ENCODE data around the gene FGF14. TPM values are rescaled to one million over a fixed set of nuclear protein-coding genes. Genes with fewer than 3 reads are reported as not detected.
"Not testable (repeated sequence)": the region's sequence is repeated elsewhere in the genome, so short reads cannot be mapped to it uniquely, and the experiment has no call there.

FGF14 gene
- total RNA-seq, 2 experiments from 2014 or later = not detected

DNA sequence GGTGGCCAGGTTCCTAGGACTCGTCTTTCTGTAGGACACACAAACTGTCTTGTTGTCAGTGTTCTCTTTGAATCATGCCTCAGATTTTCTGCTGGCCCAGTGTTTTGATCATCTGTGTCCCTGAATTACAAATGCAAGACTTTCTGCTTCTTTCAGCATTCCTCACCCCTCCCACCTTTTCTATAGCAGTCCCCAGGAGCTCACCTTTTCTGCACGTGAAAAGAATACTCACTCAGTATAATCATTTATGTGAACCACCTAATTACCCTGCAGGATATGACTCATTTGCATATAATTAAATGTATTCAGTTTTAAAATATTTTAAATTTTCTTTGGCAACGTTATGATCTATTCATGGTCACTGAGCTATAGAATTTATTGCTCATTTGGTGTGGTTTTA, 560.1 kb downstream of the FGF14 start:
- no peaks in the 10 kb centered on the region for H3K79me2 ChIP-seq (ENCODE audit: insufficient read depth, low read depth, low read length)
- H3K36me3 ChIP-seq (ENCODE audit: insufficient read depth, low read length) = no peaks in the 10 kb centered on the region
- no peaks in the 10 kb centered on the region for H3K4me1 ChIP-seq (ENCODE audit: insufficient read depth, low read length, poor library complexity, severe bottlenecking)
- no peaks in the 10 kb centered on the region for H3K9me2 ChIP-seq (ENCODE audit: insufficient read depth, low read length)
- H3K4me2 ChIP-seq (ENCODE audit: low read length) = no peak overlapping the region
- intact Hi-C loops (cut with micrococcal nuclease; ENCODE audit: unreplicated experiment) = no loop called here
- no peak overlapping the region for H3K4me3 ChIP-seq (ENCODE audit: low read depth, low read length, poor library complexity, severe bottlenecking)
- no peak for DNase-seq (ENCODE audit: low spot score)
- H2AFZ ChIP-seq (ENCODE audit: low read length) = no peak overlapping the region
- ChIA-PET CTCF (ENCODE audit: unreplicated experiment) (no interaction called here), POLR2A (no interaction called here)
- no peaks in the 10 kb centered on the region for H3K9me3 ChIP-seq (ENCODE audit: low read length)
- TF ChIP-seq, protein P1, sequence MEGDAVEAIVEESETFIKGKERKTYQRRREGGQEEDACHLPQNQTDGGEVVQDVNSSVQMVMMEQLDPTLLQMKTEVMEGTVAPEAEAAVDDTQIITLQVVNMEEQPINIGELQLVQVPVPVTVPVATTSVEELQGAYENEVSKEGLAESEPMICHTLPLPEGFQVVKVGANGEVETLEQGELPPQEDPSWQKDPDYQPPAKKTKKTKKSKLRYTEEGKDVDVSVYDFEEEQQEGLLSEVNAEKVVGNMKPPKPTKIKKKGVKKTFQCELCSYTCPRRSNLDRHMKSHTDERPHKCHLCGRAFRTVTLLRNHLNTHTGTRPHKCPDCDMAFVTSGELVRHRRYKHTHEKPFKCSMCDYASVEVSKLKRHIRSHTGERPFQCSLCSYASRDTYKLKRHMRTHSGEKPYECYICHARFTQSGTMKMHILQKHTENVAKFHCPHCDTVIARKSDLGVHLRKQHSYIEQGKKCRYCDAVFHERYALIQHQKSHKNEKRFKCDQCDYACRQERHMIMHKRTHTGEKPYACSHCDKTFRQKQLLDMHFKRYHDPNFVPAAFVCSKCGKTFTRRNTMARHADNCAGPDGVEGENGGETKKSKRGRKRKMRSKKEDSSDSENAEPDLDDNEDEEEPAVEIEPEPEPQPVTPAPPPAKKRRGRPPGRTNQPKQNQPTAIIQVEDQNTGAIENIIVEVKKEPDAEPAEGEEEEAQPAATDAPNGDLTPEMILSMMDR (conservative IDR thresholded peaks at IDR 0.05; ENCODE audit: low read length) = no peak
- TF ChIP-seq EZH2phosphoT487 (IDR thresholded peaks at IDR 0.05; ENCODE audit: borderline replicate concordance, low read depth, low read length) = no peak
- no peak overlapping the region for H3K27ac ChIP-seq (ENCODE audit: low read depth, low read length, poor library complexity, severe bottlenecking)
- BruUV-seq (replicated peaks) = no TSS peak
- H4K20me1 ChIP-seq (ENCODE audit: insufficient read depth, low read length) = no peaks in the 10 kb centered on the region

DNA sequence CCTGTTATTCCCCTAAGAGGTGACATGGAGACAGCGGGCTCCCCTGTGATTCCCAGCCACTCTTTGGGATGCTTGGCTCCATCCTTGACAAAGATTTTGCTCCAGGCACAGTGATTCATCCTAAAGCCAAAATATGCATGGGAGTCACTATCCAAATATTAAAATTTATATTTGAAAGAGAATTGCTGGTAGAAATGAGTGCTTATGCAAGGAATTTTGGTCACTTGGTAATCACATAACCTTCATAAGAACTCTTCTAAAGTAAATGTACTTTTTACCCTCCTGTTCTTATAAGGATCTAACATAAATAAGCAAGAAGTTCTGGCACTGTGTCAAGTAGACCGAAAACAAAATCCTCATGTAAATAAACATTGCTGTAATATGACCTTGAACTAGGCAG, 563.5 kb downstream of the FGF14 start:
- Histone ChIP-seq H3K9me2 (ENCODE audit: insufficient read depth, low read length) (no peaks in the 10 kb centered on the region), H2AFZ (ENCODE audit: low read length) (no peak overlapping the region), H3K4me3 (ENCODE audit: low read depth, low read length, poor library complexity, severe bottlenecking) (no peak overlapping the region), H3K9me3 (ENCODE audit: low read length) (no peaks in the 10 kb centered on the region), H3K79me2 (ENCODE audit: insufficient read depth, low read depth, low read length) (no peaks in the 10 kb centered on the region), H3K4me2 (ENCODE audit: low read length) (no peak overlapping the region), H3K4me1 (ENCODE audit: insufficient read depth, low read length, poor library complexity, severe bottlenecking) (no peaks in the 10 kb centered on the region), H4K20me1 (ENCODE audit: insufficient read depth, low read length) (no peaks in the 10 kb centered on the region), H3K36me3 (ENCODE audit: insufficient read depth, low read length) (no peaks in the 10 kb centered on the region), H3K27ac (ENCODE audit: low read depth, low read length, poor library complexity, severe bottlenecking) (no peak overlapping the region)
- POLR2A ChIA-PET = no interaction called here
- no TSS peak for BruUV-seq (replicated peaks)
- no peak for DNase-seq (ENCODE audit: low spot score)
- CTCF ChIA-PET (ENCODE audit: unreplicated experiment) = no interaction called here
- TF ChIP-seq, protein P1 (conservative IDR thresholded peaks at IDR 0.05; ENCODE audit: low read length) = no peak
- no peak for TF ChIP-seq EZH2phosphoT487 (IDR thresholded peaks at IDR 0.05; ENCODE audit: borderline replicate concordance, low read depth, low read length)
- intact Hi-C loops (cut with micrococcal nuclease; ENCODE audit: unreplicated experiment) = no loop called here

DNA sequence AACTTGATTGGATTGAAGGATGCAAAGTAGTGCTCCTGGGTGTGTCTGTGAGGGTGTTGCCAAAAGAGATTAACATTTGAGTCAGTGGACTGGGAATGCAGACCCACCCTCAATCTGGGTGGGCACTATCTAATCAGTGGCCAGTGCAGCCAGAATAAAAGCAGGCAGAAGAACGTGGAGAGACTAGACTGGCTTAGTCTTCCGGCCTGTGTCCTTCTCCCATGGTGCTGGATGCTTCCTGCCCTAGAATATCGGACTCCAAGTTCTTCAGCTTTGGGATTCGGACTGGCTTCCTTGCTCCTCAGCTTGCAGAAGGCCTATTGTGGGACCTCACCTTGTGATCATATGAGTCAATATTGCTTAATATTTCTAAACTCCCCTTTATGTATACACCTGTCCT, 564.1 kb downstream of the FGF14 start:
- H3K4me2 ChIP-seq (ENCODE audit: low read length); CTCF ChIA-PET (ENCODE audit: unreplicated experiment); H4K20me1 ChIP-seq (ENCODE audit: insufficient read depth, low read length); H3K79me2 ChIP-seq (ENCODE audit: insufficient read depth, low read depth, low read length); BruUV-seq (replicated peaks); H3K36me3 ChIP-seq (ENCODE audit: insufficient read depth, low read length); H3K4me1 ChIP-seq (ENCODE audit: insufficient read depth, low read length, poor library complexity, severe bottlenecking); H3K27ac ChIP-seq (ENCODE audit: low read depth, low read length, poor library complexity, severe bottlenecking); H2AFZ ChIP-seq (ENCODE audit: low read length); H3K9me3 ChIP-seq (ENCODE audit: low read length); intact Hi-C loops (cut with micrococcal nuclease; ENCODE audit: unreplicated experiment); POLR2A ChIA-PET; DNase-seq (ENCODE audit: low spot score); H3K4me3 ChIP-seq (ENCODE audit: low read depth, low read length, poor library complexity, severe bottlenecking); H3K9me2 ChIP-seq (ENCODE audit: insufficient read depth, low read length): not testable (repeated sequence)
